Esophagus muscularis mucosa (tissue), 3 donors: Measurements from ENCODE around the gene SS18L1.

Experiments
- EP300 ChIP-seq: sonication (generic); formaldehyde crosslinking; IDR thresholded peaks from one replicate; pipeline ENCODE4 v1.6.1; 2017; ENCODE audit warnings: antibody characterized with exemption
- POLR2AphosphoS5 ChIP-seq, 2 donors: sonication (generic); formaldehyde crosslinking; IDR thresholded peaks; one replicate each; pipeline ENCODE4 v1.6.1; 2017; ENCODE audit warnings: antibody characterized with exemption in 2 of 2

DNA sequence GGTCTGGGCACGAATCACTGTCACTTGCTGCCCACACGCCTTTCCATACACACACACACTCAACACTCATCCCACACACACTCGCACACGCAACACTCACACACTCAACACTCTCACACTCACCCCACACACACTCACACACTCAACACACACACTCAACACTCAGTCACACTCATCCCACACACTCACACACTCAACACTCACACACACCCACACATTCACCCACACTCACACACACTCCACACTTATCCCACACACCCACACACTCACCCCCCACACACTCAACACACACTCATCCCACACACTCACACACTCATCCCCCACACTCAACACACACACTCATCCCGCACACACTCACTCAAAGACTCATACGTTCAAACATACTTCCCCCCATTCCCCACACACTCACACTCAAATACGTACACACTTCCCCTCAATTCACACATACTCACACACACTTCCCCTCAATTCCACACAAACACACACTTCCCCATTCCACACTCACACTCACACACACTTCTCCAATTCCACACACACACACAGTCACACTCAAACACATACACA is 85.5 kb downstream of the SS18L1 start:
- no peak for TF ChIP-seq POLR2AphosphoS5 (IDR thresholded peaks at IDR 0.05)
- TF ChIP-seq EP300 = no peak
